ENCODE measurements around the gene ANGEL2.
A peak's percentile ranks its signal among the peaks of the same experiment; 100 is the strongest.

Gene ANGEL2

DNA sequence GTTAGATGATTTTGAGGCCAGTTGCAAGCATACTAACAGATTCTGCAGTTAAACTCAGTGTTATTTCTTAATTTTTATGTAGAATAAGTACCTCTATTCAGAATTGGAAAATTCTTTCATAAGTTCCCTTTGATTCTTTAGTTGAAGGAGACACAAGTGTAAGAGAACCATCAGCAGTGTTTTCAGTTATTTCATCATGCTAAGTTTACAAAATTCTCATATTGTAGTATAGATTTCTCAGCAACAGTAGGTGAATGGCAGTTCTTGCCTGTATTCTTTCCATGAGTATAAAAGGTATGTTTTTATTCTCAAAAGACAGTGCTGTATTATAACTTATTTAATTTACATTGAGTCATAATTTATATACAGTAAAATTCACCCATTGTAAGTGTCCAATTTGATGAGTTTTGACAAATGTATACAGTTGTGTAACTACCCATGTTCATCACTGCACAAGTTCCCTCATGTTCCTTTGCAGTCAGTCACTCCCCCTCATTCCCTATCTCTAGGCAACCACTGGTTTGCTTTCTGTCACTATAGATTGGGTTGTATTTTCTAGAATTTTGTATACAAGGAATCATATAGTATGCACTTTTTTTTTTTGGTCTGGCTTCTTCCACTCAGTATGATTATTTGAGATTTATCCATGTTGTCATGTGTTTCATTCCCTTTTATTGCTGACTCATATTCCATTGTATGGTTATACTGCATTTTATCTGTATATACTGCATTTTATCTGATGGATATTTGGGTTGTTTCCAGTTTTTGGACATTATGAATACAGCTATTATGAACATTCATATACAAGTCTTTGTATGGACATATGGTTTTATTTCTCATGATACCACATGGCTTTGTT lies 39.3 kb upstream of the ANGEL2 start:
- no peak for DNase-seq (ENCODE audit: low spot score)
- TF ChIP-seq, protein P1, sequence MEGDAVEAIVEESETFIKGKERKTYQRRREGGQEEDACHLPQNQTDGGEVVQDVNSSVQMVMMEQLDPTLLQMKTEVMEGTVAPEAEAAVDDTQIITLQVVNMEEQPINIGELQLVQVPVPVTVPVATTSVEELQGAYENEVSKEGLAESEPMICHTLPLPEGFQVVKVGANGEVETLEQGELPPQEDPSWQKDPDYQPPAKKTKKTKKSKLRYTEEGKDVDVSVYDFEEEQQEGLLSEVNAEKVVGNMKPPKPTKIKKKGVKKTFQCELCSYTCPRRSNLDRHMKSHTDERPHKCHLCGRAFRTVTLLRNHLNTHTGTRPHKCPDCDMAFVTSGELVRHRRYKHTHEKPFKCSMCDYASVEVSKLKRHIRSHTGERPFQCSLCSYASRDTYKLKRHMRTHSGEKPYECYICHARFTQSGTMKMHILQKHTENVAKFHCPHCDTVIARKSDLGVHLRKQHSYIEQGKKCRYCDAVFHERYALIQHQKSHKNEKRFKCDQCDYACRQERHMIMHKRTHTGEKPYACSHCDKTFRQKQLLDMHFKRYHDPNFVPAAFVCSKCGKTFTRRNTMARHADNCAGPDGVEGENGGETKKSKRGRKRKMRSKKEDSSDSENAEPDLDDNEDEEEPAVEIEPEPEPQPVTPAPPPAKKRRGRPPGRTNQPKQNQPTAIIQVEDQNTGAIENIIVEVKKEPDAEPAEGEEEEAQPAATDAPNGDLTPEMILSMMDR (IDR thresholded peaks at IDR 0.05): no peak
- no peak overlapping the region for H3K4me3 ChIP-seq
- H3K27ac ChIP-seq: no peak overlapping the region

DNA sequence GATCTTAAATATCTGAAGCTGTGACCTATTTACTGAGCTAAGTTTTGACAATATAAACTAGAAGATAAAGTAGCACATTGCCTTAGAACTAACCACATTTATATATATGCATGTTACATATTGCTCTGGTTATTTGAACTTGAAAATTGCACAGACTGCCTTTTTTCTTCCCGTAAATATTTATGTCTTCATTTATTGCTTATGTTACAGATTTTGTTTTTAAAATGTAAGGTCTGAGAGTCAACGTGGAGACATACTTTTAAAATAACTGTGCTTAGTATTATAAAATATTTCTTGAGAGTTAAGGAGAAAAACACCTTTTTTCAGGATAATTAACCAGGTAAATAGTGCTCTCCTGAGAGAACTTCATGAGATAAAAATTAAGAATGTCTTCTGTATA lies 38.5 kb upstream of the ANGEL2 start:
- TF ChIP-seq, protein P1 (IDR thresholded peaks at IDR 0.05): no peak
- DNase-seq (ENCODE audit: low spot score): no peak
- H3K27ac ChIP-seq: no peak overlapping the region
- H3K4me3 ChIP-seq: no peak overlapping the region

DNA sequence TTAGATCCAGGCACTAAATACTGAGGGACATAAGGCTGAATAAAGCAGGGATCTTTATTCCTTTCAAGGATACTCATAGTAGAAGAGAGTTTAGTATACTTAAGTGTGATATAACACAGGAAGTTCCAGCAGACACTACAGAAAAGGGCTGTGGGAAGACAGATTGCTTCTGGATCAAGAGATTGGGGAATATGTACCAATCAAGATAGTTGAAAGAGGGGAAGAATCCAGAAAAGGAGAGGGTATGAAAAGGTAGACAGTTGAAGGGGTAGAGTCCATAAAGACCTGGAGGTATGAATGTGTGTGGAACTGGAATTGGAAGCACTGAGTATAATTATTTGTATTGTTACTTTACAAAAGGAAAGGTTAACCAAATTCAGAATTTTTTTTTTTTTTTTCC lies 37.8 kb upstream of the ANGEL2 start:
- DNase-seq (ENCODE audit: low spot score): no peak
- TF ChIP-seq, protein P1 (IDR thresholded peaks at IDR 0.05): no peak
- Histone ChIP-seq H3K4me3 (no peak overlapping the region), H3K27ac (no peak overlapping the region)

DNA sequence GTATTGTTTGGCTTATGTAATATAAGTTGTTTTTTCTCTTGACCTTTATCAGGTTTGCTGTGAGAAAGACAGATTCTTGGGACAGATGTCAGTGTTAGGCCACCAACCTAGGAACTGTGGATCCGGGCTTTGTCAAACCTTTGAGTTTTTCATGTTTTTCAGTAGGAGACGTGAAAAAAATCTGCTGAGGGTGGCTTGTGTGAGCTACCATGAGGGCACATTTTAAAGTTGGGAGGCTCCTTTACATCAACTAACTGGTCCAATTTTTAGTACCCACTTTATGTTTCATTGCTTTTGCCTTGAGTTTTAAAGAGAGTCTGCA lies 36.2 kb upstream of the ANGEL2 start:
- DNase-seq (ENCODE audit: low spot score): no peak
- TF ChIP-seq, protein P1 (IDR thresholded peaks at IDR 0.05): no peak
- H3K4me3 ChIP-seq: peak overlapping the region; percentile 96
- H3K27ac ChIP-seq: peak overlapping the region in 1 of 2 donors; percentile 89

DNA sequence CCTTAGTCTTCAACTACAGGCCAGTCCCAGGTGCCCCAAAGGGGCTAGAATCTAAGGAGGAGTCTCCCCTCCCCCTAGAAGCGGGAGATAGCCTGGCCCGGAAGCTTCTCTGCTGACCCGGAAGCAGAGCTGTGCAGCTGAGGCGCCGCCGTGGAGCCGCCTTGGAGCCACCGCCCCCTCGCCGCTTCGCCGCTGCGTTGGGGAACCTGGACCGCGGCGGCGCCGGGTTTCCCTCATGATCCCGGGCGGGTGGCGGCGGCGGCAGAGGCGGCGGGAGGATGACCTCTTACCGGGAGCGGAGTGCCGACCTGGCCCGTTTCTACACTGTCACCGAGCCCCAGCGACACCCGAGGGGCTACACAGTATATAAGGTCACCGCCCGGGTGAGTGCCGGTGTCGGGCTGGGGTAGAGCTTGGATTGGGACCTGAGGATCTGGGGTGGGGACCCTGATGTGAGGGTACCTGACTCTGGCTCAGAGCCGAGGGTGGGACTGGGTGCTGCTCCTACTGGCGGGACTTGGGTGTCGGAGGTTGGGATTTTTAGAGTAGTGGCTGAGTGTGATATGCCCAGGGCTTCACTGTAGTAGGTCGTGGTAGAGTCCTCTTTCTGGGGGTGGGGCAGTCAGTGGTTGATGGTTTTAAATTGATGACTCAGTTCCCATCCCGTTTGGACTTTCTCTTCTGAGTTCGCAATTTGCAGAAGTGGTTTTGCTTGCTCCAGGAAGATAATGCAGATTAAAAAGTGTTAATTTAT lies 35.6 kb upstream of the ANGEL2 start, which contains the start of gene RPS6KC1:
RPS6KC1 (plus strand) TSS at position 115 of the 754 bp plus-strand sequence; CDS start at position 279, 164 bp downstream.
- peak; percentile 87 for DNase-seq (ENCODE audit: low spot score)
- H3K27ac ChIP-seq: peak within 1 kb of the TSS; percentile 71 to 89
- TF ChIP-seq, protein P1 (IDR thresholded peaks at IDR 0.05): no peak
- H3K4me3 ChIP-seq: peak within 1 kb of the TSS; percentile 96

DNA sequence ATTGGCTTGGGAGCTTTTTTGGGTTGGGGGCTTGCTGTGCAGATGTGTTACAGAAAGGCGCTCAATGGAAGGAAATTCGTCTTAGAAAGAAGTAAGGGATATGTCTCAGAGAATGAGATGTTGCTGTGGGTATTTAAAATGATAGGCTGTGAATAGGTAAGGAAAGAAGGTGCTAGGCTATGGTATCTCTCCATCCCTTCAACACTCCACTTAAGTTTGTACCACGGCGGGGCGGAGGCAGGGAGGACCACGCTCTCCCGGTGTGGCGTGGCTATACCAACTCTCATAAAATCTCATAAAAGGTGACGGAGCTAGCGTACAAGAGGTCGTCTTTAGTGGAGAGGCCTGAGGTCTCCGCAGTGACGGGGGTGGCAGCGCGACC lies 35.1 kb upstream of the ANGEL2 start:
- H3K27ac ChIP-seq: peak overlapping the region; percentile 71 to 89
- no peak for DNase-seq (ENCODE audit: low spot score)
- TF ChIP-seq, protein P1 (IDR thresholded peaks at IDR 0.05): no peak
- H3K4me3 ChIP-seq: peak overlapping the region; percentile 96
